Neural cell (in vitro differentiated cells): Measurements from ENCODE around the gene TADA2B.

Experiments used
- CTCF ChIP-seq: fragments of 450-650 bp; IDR thresholded peaks from 2 replicates; pipeline ENCODE4 v1.5.1; 2014; ENCODE audit warnings: antibody characterized with exemption, mild to moderate bottlenecking, moderate library complexity; ENCODE audit not compliant: poor library complexity, severe bottlenecking
- TAF1 ChIP-seq: IDR thresholded peaks from 2 replicates; pipeline ENCODE4 v1.6.1; 2012; ENCODE audit warnings: low read depth

GRCh38 chr4:7103607-7104365 is 60.6 kb downstream of the TADA2B start:
- no peak for TF ChIP-seq CTCF
- TF ChIP-seq TAF1, result no peak
